GM18499 (cell line): ENCODE measurements around the gene USHBP1.
A peak's percentile ranks its signal among the peaks of the same experiment; 100 is the strongest.

Experiments
- ATAC-seq: cut with Tn5 transposase; IDR thresholded peaks from one replicate; pipeline ENCODE4 v1.9.1; 2021; ENCODE audit warnings: moderate number of reproducible peaks; ENCODE audit not compliant: insufficient read depth, unreplicated experiment

USHBP1 gene

GRCh38 chr19:17266026-17266425 is 1.5 kb upstream of the USHBP1 start:
- ATAC-seq: no peak

DNA sequence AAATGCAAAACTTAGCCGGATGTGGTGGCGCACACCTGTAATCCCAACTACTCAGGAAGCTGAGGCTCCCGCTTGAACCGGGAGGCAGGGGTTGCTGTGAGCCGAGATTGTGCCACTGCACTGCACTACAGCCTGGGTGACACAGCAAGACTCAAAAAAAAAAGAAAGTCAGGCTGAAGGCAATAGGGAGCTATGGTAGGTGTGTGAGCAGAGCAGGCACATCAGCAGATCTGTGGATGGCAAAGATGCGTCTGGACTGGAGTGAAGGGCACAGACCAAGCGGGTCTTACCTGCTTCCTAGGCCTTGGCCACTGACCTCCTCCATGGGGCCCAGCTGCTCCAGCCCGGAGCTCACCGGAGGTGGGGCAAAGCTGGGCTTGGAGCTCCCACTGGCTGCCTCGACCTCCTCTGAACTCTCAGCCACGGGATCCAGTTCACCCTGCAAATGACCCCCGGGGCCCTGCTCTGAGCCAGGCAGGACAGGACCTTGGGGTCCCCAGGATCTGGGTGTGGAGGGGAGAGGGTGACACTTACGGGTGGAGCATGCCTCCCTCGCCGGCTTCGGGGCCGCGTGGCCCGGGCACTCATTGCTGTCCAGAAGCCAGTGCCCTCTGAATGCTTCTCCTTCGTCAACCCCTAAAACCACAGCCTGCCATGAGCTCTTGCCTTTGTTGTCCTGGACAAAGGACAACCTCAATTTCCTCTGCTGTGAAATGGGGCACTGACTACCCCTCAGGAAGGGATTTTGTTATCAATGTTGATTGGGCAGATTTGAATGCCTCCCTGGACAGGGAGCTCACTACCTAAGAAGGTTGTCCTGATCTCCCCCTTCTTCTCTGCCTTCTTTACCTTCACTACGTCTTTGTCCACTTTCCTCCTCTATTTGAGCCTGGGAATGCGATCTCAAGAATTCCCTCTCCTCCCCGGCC is 569 bp downstream of the USHBP1 start:
- no peak for ATAC-seq

DNA sequence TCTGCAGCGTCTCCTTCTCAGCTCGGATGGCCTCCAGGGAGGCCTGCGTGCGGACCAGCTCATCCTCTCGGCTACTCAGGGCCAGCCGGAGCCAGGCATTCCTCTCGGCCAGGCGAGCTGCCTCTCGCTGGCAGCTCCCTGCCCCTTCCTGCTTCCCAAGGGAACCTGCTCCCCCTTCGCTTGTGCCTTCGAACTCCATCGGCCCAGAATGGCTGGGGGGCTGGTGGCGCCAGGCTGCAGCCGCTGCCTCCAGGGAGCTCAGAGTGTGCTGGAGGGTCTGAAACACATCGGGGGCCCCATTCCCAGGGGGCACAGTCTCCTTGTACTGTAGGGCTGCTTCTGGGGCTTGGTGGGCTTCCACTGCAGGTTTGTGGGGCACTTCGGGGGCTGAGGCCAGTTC is 2.0 kb downstream of the USHBP1 start:
- no peak for ATAC-seq

DNA sequence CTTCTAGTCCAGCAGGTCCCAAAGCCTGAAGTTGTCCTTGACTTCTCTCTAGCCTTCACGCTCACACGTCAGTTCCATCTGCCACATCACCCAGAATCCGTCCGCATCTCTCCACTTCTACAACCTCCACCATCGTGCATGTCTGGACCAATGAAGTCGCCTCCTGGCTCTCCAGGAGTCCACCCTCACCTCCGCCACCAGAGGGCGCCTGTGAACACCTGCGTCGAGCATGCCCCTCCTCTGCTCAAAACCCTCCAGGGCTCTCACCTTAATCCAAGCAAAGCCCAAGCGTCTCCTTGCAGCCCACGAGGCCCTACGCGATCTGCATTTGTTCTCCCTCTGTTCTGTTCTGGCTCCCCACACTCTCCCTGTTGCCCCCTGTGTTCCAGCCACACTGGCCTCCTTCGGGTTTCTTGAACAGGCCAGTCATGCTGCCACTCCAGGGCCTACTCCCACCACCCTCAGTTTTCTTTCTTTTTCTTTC is 3.7 kb downstream of the USHBP1 start:
- peak; percentile 52 for ATAC-seq

GRCh38 chr19:17259934-17260333 is 4.6 kb downstream of the USHBP1 start:
- ATAC-seq: no peak

- no peak for ATAC-seq
Measured at GRCh38 chr19:17259118-17259780, 5.3 kb downstream of the USHBP1 start.

DNA sequence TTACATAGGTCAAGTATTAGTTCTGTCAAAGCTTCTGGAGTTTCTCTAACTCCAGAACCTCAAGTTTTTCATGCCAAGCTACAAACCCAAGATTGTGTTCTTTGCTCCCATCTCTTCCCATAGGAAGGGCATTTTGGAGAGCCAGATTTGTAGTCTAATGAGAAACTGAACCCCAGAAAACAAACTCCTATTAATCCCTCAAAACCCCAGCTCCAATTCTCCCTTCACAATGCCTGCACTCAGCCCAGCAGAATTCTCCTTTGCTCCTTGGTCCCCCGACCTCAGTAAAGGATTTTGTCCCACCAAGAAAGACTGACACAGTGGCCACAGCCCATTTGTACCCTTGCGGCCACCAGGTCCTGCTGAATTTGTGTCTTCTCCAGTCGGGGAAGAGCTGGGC is 8.4 kb downstream of the USHBP1 start:
- no peak for ATAC-seq

DNA sequence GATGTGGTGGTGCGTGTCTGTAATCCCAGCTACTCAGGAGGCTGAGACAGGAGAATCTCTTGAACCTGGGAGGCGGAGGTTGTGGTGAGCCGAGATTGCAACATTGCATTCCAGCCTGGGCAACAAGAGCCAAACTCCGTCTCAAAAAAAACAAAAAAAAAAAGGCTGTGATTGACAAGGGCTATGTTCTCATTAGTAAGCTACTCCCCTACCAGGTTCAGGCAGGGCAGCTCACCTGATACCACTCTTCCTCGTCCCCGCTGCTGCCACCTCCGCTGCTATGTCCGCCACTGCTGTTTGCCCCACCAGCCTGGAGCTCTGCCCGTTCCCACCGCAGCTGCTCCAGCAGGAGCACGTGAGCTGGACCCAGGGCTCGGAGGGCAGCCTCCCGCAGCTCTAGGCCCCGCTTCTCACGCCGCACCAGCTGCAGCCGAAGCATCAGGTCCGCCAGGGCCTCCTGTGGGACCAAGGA is 9.4 kb downstream of the USHBP1 start:
- ATAC-seq: no peak

- no peak for ATAC-seq
Measured at GRCh38 chr19:17254636-17255035, 9.9 kb downstream of the USHBP1 start.

- ATAC-seq: no peak
Measured at GRCh38 chr19:17249887-17250548, 14.5 kb downstream of the USHBP1 start.

DNA sequence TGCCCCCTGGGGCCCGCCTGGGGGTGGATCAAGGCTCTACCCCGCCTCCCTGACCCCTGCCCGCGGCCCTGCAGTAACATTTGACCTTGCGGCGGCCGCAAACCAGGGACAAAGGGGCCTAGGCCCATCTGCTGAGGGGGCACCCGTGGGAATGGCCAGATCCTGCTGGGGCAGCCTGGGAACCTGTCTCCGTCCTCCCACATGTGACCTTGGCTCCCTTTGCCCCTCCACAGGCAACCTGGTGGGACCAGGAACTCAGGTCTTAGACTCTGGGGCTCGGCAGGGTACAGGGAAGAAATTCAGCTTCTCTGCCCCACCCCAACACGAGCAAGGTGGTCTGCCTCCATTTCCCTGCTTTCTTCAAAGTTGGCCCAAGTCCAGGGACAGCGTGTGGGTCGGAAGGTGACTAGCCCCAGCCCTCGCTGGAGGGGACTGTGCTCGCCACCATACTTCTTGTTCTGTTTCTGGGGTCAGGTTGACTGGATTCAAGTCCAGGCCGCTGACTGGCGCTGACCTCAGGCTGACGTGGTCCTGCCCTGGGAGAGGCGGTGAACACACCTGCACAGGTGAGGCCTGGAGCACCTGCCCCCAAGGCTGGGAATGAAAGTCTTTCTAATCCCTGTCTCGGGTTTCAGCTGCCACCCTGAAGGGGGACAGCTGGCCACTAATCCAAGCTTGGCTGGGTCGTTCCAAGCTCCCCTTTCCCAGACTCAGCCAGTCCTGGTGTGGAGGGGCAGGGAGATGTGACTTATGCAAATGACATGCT is 16.4 kb downstream of the USHBP1 start:
- no peak for ATAC-seq

GRCh38 chr19:17246681-17247425 is 17.7 kb downstream of the USHBP1 start:
- no peak for ATAC-seq

- ATAC-seq: no peak
Measured at GRCh38 chr19:17245535-17245984, 19.0 kb downstream of the USHBP1 start, which contains the start of gene NR2F6. Gene NR2F6 (minus strand): TSS chr19:17245919. CDS start chr19:17245220, 699 bp downstream.

GRCh38 chr19:17244618-17245534 is 19.7 kb downstream of the USHBP1 start:
- no peak for ATAC-seq

- no peak for ATAC-seq
Measured at GRCh38 chr19:17243830-17244617, 20.5 kb downstream of the USHBP1 start.

- no peak for ATAC-seq
Measured at GRCh38 chr19:17243211-17243829, 21.2 kb downstream of the USHBP1 start.
